ENCODE results near the gene TET2.

- TF ChIP-seq CTCF (IDR thresholded peaks at IDR 0.05) (no peak), POLR2A (IDR thresholded peaks at IDR 0.05; ENCODE audit: low read depth) (no peak)
Measured at GRCh38 chr4:105274090-105274489, 127.4 kb downstream of the TET2 start.
